ENCODE measurements around the gene ANTXR1.
A peak's percentile ranks its signal among the peaks of the same experiment; 100 is the strongest.
"Not testable (repeated sequence)": the region's sequence is repeated elsewhere in the genome, so short reads cannot be mapped to it uniquely, and the experiment has no call there.

The ANTXR1 gene

GRCh38 chr2:69237070-69237670 is 224.2 kb downstream of the ANTXR1 start:
- DNase-seq (ENCODE audit: low spot score), result no peak

- DNase-seq (ENCODE audit: low spot score), result no peak
These were observed 225.6 kb downstream of the ANTXR1 start for GRCh38 chr2:69238449-69239031.

- no peak for DNase-seq (ENCODE audit: low spot score)
These were observed 228.1 kb downstream of the ANTXR1 start for GRCh38 chr2:69241093-69241492.

GRCh38 chr2:69241664-69242514 is 228.9 kb downstream of the ANTXR1 start:
- no peak for DNase-seq (ENCODE audit: low spot score)

- DNase-seq (ENCODE audit: low spot score), result no peak
These were observed 229.7 kb downstream of the ANTXR1 start for GRCh38 chr2:69242651-69243051.

GRCh38 chr2:69243652-69244051 is 230.7 kb downstream of the ANTXR1 start:
- DNase-seq (ENCODE audit: low spot score), result no peak

- DNase-seq (ENCODE audit: low spot score), result no peak
These were observed 231.9 kb downstream of the ANTXR1 start for GRCh38 chr2:69244882-69245281.

GRCh38 chr2:69247583-69247982 is 234.6 kb downstream of the ANTXR1 start:
- no peak for DNase-seq (ENCODE audit: low spot score)

GRCh38 chr2:69248232-69248631 is 235.3 kb downstream of the ANTXR1 start:
- no peak for DNase-seq (ENCODE audit: low spot score)

GRCh38 chr2:69250981-69251380 is 238.0 kb downstream of the ANTXR1 start:
- no peak for DNase-seq (ENCODE audit: low spot score)

- DNase-seq (ENCODE audit: low spot score), result no peak
These were observed 239.0 kb downstream of the ANTXR1 start for GRCh38 chr2:69251943-69252342.

- DNase-seq (ENCODE audit: low spot score), result no peak
These were observed 240.1 kb downstream of the ANTXR1 start for GRCh38 chr2:69253112-69253511.

GRCh38 chr2:69253611-69254301 is 240.8 kb downstream of the ANTXR1 start:
- DNase-seq (ENCODE audit: low spot score), result peak; percentile 82

GRCh38 chr2:69255760-69256159 is 242.8 kb downstream of the ANTXR1 start:
- DNase-seq (ENCODE audit: low spot score), result no peak

- not testable (repeated sequence) for DNase-seq (ENCODE audit: low spot score)
These were observed 247.1 kb downstream of the ANTXR1 start for GRCh38 chr2:69259994-69260591.

- no peak for DNase-seq (ENCODE audit: low spot score)
These were observed 247.7 kb downstream of the ANTXR1 start for GRCh38 chr2:69260666-69261065.

- no peak for DNase-seq (ENCODE audit: low spot score)
These were observed 256.4 kb downstream of the ANTXR1 start for GRCh38 chr2:69269330-69269729.

- DNase-seq (ENCODE audit: low spot score), result no peak
These were observed 258.9 kb downstream of the ANTXR1 start for GRCh38 chr2:69271831-69272257.

GRCh38 chr2:69272803-69273471 is 260.0 kb downstream of the ANTXR1 start:
- no peak for DNase-seq (ENCODE audit: low spot score)

- DNase-seq (ENCODE audit: low spot score), result no peak
These were observed 262.5 kb downstream of the ANTXR1 start for GRCh38 chr2:69275490-69275889.

- DNase-seq (ENCODE audit: low spot score), result no peak
These were observed 265.4 kb downstream of the ANTXR1 start for GRCh38 chr2:69278366-69278765.

- DNase-seq (ENCODE audit: low spot score), result no peak
These were observed 266.2 kb downstream of the ANTXR1 start for GRCh38 chr2:69279211-69279610.
